Globus pallidus (tissue), 1 donor: ENCODE measurements around the gene FOXD4.
"Not testable (repeated sequence)": the region's sequence is repeated elsewhere in the genome, so short reads cannot be mapped to it uniquely, and the experiment has no call there.

Experiments
- DNase-seq: peaks from one replicate; pipeline ENCODE4 v3.0.0-alpha.2; 2015; ENCODE audit warnings: low spot score

Gene FOXD4

GRCh38 chr9:93909-94308, 24.3 kb downstream of the FOXD4 start:
- DNase-seq: not testable (repeated sequence)

GRCh38 chr9:90851-91250, 27.4 kb downstream of the FOXD4 start:
- DNase-seq: not testable (repeated sequence)

- not testable (repeated sequence) for DNase-seq
Observed at GRCh38 chr9:88396-89037, 29.7 kb downstream of the FOXD4 start.

- DNase-seq: not testable (repeated sequence)
Observed at GRCh38 chr9:87860-88259, 30.4 kb downstream of the FOXD4 start.

GRCh38 chr9:87105-87504, 31.1 kb downstream of the FOXD4 start:
- DNase-seq: not testable (repeated sequence)

- not testable (repeated sequence) for DNase-seq
Observed at GRCh38 chr9:86697-87096, 31.5 kb downstream of the FOXD4 start.

DNA sequence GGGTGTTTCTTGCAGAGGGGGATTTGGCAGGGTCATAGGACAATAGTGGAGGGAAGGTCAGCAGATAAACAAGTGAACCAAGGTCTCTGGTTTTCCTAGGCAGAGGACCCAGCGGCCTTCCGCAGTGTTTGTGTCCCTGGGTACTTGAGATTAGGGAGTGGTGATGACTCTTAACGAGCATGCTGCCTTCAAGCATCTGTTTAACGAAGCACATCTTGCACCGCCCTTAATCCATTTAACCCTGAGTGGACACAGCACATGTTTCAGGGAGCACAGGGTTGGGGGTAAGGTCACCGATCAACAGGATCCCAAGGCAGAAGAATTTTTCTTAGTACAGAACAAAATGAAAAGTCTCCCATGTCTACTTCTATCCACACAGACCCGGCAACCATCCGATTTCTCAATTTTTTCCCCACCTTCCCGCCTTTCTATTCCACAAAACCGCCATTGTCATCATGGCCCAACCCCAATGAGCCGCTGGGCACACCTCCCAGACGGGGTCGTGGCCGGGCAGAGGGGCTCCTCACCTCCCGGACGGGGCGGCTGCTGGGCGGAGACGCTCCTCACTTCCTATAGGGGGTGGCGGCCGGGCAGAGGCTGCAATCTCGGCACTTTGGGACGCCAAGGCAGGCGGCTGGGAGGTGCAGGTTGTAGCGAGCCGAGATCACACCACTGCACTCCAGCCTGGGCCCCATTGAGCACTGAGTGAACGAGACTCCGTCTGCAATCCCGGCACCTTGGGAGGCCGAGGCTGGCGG, 35.1 kb downstream of the FOXD4 start:
- DNase-seq: not testable (repeated sequence)

- not testable (repeated sequence) for DNase-seq
Observed at GRCh38 chr9:78333-78732, 39.9 kb downstream of the FOXD4 start.

DNA sequence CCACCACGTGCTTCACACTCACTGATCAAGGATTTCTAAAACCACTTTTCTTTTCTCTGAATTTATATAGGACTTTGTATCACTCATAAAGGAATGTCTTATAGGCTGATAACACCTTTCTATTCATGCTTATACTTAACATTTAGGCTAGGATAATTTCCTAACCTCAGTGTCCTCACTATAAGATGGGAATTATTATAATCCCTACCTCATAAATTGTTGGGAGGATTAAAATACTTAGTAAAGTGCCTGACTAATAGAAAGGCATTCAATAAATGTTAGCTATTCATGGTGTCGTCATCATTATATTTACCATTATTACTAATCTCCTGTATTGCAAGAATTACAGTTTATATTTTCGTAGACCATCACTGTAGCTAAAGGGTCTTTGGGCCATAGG, 41.8 kb downstream of the FOXD4 start:
- not testable (repeated sequence) for DNase-seq

GRCh38 chr9:73900-74525, 44.2 kb downstream of the FOXD4 start:
- DNase-seq: not testable (repeated sequence)

DNA sequence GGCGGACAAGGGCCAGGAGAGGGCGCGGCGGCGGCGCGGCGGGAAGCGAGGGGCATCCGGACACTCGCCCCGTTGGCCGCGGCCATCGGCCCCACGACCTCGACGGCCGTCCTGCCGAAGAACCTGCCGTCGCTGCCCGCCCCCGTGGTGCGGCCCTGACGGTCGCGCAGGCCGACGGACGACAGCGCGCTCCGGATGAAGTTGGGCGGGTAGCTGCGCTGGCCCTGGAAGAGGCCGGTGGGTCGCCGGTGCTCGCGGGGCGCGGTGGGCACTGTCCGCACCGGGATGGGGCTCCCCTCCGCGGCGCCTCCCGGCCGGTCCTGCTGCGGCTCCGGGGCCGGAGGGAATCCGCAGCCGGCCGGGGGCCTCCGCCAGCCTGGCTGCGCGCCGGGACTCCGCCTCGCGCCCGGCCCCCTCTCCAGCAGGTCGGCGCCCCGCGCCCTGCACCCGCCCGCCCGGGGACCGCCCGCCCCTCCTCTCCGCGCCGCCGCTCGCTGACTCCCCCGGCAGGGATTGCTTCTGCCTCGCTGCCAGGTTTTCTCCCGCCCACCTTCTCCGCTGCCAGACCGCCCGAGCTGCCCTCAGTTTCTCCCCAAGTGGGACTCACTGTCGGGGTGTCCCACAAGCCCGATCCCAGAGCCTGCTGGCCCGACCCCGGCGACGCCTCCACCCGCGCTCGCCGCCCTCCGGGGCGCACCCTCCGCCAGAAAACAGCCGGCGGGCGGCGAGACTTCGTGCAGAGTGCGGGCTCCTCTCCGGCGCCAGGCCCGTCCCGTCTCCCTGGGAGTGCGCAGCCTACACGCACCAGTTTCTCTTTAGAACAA, 44.9 kb downstream of the FOXD4 start:
- not testable (repeated sequence) for DNase-seq
